Pulmonary artery endothelial cell (primary cell): ENCODE data around the gene NFRKB. TPM values are rescaled to one million over a fixed set of nuclear protein-coding genes. Genes with fewer than 3 reads are reported as not detected.
"Not testable (repeated sequence)": the region's sequence is repeated elsewhere in the genome, so short reads cannot be mapped to it uniquely, and the experiment has no call there.

Experiments used
- DNase-seq: peaks from one replicate; pipeline ENCODE4 v3.0.0-alpha.2; 2011; ENCODE audit warnings: low read depth, low spot score
- total RNA-seq: library from RNA; depleted of rRNA; stranded (reverse); fragments of >200 nt; gene quantifications from 2 replicates; pipeline ENCODE4 v1.2.3, GENCODE V29; 2014

NFRKB gene
- total RNA-seq, 1 donor from 2014 or later: 16.9 TPM

DNA sequence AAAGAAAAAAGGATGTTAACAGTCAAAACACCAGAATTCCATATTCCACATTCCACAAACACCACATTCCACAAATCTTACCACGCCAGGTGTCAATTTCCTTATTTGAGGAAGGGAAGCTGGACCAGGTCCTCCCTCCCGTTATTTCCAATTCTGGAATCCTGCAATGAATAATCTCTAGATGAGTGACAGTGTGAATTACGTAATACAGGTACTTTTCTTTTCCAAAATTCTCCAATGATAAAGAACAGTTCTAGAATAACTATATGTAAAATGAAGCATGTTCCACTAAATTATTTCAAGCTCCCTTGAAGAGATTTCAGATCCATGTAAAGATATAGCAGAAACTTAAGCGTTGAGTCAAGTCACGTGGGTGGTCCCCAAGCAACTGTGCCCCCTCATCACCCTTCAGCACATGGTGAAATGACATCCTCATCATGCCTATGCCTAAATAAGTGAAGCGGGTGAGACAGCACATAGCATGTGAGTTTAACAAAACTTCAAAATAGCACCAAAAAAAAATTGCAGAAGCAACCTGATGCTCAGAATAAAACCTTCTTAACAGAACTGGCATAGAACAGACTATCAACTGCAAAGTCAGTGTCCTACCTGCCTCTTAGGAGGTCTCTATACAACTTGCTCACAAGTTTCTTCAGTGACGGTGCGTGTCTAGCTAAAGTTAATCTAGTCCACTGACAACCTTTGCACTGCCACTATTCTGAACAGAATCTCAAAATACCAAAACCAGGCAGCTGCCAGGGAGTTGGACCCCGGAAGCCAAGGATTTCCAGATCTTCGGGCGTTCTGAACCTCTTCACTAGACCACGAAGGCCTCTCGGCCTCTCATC, 876 bp downstream of the NFRKB start:
- no peak for DNase-seq

DNA sequence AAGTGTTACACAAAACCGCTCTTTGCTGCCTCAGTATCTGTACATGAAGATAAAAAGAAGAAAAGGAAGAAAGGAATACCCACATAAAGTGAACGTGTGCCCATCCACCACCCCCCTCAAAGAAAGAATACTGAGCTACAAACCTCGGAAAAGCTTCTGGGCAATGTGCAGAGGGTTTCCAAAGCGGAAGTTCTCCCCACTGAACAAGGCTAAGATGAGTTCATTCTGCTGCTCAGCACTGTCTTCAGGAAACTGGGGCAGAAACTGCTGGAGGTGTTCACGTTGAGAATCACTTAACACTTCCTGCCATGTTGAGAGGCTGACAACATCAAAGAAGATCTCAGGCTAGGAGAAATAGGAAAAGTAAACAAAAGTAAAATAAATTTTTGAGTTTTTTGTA, 6.9 kb downstream of the NFRKB start:
- no peak for DNase-seq

DNA sequence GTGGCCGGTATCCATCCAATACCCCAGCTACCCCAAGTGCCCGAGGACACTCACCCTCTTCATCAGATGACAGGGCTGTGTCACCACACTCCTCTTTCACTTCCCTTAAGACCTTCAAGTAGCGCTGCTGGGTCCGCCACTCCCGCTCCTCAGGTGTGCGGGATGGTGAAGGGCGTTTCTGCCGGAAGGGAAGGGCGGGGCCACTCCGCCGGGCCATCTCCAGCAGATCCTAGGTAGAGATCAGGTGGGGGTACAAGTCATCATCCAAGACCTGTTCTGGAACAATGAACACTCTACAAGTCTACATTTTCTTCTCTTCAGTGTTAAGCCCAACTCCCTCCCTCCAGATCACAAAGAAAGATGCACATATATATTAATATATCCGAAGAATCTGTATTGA, 10.0 kb downstream of the NFRKB start:
- DNase-seq: no peak

DNA sequence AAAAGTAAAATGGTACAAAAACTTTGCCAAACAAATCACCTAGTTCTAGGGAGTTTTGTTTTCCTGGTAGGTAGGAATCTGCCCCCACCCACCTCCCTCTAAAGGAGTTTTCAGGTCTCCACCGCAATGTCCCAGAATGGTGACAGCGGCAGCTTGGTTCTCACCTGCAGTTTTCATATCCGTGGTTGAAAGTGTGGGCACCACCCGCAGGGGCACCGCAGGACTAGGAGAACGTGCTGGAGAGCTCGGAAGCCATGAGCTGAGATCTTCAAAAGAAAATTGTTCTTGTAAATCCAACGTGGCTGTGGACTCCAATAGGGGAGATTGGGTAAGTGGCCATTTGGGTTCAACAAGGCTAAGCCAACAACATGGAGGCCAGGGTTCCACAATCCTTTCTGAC, 10.8 kb downstream of the NFRKB start:
- DNase-seq: no peak

DNA sequence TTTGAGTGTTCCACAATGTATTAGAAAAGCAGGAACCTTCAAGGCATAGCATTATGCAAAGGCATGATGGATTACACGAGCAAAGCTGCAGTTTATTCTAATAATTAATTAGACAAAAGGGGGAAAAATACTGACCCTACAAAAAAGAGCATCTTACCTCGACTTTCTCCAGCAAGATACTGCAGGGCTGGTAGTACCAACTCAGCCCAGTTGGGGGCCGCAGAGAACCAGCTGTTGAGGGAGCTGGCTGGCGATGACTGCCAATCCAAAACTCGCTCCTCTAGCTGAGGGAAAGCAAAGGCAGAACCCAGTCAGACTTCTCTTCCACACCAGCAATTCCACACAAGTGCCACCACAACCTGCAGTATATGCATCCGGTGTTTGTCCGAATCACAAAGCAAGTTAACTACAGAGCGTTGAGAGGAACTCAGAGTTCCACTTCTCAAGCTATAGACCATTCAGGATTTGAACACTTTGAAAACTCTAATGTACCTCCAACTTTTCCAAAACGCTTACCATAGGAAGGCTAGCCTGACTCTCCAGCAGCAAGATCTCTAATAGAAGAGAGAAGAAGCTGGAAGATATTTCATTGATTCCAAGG, 13.7 kb downstream of the NFRKB start:
- DNase-seq: no peak

DNA sequence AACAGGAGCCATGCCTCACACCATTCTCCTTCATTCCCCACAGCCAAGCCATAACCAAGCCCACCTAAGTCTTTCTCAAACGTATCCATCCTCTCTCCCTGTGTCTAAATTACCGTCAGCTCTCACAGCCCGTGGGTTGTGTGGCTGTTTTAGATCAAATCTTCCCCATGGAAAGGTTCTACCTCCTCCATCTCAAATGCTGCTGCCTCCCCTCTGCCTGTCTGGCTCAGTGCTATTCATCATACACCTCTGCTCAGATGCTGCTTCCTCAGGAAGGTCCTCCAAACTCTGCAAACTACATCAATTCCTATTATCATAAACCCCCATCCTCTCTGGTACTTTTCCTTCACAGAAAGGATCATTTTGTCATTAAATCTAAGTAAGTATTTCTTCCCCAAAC, 15.1 kb downstream of the NFRKB start:
- DNase-seq: no peak

DNA sequence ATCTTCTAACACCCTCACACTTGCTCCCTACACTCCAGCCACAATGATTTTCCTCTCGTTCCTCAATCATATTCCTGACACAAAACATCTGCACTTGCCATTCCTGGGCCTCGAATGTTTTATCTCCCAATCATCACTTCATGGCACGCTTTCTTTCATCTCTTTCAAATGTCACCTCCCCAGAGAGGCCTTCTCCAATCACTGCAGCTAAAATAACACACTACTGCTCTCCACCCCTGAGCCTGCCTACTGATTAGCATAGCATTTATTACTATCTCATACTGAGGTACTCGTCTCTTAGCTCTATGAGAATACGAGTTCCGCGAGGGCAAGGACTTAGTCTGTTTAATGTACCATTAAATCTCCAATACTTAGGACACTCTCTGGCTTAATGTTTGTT, 23.5 kb downstream of the NFRKB start:
- no peak for DNase-seq

DNA sequence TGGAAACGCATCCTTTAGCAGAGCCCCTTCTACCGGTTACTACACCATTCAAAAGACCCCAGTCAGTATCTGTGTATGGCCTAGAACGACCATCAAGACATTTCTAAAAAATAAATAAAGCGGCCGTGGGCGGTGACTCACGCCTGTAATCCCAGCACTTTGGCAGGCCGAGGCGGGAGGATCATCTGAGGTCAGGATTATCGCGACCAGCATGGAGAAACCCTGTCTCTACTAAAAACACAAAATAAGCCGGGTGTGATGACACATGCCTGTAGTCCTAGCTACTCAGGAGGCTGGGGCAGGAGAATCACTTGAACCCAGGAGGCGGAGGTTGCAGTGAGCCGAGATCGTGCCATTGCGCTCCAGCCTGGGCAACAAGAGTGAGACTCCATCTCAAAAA, 26.8 kb downstream of the NFRKB start:
- DNase-seq: not testable (repeated sequence)

DNA sequence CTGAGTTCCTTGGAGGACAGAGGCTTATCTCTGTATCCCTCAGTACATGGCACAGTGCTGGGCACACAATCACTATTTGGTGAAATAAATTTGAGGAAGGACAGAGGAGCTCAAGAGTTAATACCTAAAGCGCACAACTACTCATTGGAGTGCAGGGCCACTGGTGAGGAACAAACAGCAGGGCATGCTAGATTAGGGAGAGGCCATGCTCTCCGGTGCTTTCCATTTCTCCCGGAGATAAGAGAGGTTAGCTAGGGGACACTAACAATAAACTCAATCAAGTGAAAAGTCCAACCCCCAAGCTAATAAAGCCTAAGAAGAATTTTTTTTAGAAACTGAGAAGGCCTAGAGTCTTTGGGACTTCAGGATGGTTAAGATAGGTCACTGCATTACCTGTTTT, 29.1 kb downstream of the NFRKB start:
- no peak for DNase-seq

DNA sequence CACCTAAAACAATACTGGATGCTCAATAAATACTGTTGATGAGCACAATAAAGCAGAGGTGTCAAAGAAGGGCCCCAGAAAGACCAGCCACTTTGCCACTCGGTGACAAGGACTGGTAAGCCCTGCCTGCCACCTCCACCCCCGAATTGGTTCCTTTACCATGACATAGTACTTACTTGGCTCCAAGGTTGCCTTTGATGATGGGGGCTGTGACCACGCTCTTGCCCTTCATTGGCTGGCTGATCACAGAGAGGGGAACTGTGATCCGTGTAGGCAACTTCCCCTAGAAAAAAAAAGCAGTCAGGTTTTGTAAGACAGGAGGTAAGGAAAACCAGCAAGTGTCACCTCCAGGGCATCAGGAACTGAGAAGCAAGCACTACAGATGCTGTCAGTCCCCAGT, 29.7 kb downstream of the NFRKB start:
- DNase-seq: no peak

DNA sequence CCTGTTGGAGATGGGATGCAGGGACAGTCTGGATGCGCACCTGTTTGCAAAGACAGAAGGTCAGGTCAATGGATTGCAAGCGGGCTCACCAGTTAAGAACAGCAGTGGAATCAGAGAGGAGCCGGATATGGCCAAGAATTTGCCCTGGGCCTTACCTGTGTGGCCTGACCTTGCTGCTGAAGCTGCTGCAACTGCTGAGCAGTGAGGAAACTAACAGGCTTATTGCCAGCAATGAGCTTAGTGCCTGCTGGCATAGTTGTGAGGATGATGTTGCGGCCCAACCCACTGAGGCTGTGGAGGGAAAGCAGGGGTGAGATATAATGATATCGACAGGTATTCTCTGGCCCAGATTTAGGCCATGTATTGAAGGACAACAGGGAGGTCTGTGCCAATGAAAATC, 30.6 kb downstream of the NFRKB start:
- DNase-seq: no peak

DNA sequence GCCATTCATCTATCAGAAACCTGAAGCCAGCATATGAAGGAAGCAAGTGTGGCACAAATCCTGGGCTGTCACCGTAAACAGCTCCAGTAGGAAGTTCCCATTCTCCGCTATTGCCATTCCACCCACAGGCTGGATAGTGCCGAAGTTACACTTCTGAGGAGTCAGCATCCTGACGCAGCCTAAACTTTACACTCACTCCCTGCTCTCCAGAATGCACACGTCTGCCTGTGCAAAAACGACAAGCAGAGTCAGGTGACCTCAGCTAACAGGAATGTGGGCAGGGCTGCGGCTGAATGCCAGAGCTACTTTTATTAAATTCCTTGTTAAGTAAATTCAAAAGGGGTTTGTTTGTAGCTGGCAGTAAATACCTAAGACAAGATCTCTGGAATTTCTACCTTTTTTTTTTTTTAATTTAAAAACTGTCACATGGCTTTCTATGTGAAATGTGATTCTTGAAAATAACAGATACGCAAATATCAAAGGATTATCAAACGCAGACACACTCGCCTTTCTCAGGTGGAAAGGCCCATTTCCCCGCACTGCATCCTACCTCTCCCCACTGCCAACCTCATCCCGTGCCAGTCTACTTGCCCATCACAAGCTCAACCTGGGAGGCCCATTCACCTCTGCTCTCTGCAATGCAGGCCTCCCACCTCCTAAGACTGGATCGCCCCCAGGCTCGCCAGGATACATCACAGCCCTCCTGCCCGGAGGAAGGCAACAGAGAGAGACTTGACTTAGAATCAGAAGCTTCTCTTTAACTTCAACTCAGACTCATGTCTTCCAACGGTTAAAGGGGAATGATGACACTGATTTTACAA, 33.5 kb downstream of the NFRKB start:
- DNase-seq: peak; percentile 79

DNA sequence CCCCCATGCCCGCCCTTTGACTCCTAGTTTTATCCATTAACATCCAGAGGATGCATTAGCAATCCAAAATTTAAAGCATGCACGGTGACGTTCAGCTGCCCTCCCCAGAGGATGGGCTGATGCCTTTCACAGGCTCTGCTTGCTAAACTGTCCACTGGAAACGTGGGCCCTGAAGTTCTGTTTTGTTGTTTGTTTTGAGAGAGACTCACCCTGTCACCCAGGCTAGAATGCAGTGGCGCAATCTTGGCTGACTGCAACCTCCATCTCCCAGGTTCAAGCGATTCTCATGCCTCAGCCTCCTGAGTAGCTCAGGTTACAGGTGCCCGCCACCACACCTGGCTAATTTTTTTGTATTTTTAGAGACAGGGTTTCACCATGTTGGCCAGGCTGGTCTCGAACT, 39.3 kb downstream of the NFRKB start:
- DNase-seq: no peak

DNA sequence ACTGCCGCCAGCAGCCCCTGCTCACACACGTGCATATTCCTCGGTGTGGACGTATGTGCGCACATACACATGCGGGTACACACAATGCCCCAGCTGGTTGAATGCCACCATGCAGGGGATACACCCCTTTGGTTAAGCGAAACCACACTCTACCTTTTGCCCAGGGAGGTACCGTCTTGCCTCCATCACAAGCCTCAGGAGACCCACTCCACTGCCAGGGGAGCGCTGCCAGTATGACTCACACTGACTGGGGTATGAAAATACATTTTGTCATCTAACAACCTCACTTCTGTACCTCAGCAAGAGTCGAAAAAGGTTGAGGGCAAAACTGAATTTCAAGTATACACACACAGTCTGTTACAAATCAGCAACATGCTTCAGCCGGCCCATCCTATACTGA, 40.3 kb downstream of the NFRKB start:
- DNase-seq: no peak

DNA sequence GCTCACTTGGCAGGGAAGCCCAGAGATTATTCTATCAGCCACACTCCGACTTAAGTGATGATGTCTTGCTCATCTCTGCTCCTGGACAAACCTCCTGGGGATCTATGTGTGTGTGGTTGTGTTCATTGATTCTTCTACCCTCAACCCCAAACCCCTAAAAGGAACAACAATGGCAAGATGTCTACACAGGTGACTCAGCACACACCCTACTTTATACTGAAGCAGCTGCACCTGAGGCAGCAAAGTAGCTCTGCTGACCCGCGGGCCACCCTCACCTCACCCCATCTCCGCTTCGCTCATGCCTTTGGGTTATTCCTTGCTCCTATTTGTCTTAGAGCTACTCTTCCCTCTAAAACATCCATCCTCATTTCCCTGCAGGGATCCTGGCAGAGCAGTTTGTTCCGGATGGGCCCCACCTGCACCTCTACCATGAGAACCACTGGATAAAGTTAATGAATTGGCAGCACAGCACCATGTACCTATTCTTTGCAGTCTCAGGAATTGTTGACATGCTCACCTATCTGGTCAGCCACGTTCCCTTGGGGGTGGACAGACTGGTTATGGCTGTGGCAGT, 41.1 kb downstream of the NFRKB start:
- DNase-seq: no peak

DNA sequence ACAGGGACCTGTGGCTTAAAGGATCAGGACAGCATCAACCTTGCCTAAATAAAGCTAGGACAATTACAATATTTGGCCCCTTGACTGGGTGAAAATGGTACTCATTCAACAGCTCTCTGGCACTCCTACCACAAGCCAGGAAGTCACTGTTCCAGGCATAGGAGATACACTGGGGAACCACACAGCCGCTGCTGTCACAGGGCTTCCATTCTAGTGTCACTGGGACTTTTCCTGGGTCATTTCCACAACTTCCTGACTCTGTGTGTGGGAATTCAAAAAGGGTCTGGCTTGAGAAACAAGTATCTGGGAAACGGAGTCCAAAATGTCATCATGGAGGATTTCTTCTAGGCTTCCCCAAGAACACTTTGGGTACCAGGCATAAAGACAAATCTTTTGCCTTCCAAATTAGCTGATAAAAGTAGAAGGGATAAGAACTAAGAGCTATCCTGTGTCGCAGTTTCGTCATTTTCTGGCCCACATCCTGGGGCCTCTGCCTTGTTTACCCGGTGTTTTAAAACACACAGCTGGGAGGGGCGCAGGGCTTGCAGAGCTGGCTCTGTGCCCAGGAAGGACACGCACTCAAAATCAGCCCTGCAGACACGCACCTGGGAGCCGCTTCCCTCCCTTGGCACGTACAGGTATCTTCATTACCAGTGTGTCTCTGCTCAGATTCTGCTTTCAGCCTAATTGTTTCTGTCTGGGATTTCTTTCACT, 41.7 kb downstream of the NFRKB start:
- no peak for DNase-seq

DNA sequence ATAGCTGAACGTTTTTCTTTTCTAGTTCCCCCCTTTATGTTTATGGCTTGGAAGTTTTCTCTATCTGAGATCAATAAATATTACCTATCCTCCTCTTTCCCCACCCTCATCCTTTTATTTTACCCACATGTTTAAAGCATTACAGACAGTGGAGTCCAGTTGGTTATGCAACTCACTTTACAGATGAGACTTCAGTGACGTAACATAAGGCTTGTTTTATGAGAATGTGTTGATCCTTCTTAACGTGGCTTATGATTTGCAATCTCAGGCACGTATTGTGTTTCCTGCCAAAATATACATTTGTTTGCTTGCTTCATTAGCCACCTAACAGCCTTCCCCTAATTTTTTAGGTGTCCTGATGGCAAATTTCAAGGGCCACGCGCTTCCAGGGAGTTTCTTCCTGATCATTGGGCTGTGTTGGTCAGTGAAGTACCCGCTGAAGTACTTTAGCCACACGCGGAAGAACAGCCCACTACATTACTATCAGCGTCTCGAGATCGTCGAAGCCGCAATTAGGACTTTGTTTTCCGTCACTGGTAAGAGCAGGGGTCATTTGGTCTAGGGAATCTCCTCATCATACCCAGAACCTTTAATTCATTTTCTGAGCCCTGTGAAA, 43.1 kb downstream of the NFRKB start:
- DNase-seq: no peak

DNA sequence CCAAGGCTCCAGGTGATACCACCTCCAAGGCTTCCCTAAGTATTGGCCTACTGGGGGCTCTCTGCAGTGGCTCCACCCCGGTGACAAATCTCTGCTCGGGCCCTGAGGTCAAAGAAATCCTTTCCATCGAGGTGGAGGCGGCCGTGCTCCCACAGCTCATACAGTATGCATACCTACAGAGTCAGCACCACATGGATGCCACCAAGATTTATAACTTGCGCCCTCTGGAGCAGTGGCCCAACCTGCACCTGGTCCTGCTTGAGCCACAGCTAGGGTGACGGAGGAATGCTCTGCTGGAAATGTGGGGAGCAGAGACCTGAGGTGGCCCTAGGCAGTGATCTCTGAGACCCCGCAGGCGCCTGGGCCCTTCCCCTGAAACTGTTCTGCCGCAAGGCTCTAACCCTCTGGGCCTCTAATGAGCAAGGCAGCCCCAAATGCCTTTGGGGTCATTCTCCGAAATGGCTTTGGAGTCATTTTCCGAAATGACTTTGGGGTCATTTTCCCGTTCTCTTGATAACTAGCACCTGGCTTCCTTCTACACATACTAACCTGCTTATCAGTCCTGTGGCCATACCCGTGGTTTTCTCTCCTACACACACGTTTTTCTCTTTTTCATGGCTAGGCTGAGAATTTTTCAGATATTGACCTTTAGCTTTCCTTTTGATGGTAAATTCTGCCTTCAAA, 45.8 kb downstream of the NFRKB start:
- no peak for DNase-seq

DNA sequence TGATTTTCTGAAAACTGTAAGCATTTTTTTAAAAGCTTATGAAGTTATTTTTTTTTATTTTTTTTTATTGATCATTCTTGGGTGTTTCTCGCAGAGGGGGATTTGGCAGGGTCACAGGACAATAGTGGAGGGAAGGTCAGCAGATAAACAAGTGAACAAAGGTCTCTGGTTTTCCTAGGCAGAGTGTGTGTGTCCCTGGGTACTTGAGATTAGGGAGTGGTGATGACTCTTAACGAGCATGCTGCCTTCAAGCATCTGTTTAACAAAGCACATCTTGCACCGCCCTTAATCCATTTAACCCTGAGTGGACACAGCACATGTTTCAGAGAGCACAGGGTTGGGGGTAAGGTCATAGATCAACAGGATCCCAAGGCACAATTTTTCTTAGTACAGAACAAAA, 48.0 kb downstream of the NFRKB start:
- DNase-seq: not testable (repeated sequence)
